Muscle layer of colon (tissue), 2 donors: ENCODE data around the gene RAP2B.
"Not testable (repeated sequence)": the region's sequence is repeated elsewhere in the genome, so short reads cannot be mapped to it uniquely, and the experiment has no call there.

Source experiments
- H3K27ac ChIP-seq: one replicate; pipeline ENCODE4 v1.7.0; 2013; ENCODE audit warnings: low read depth, mild to moderate bottlenecking, low read length, moderate library complexity
- H3K27me3 ChIP-seq, 2 donors: one replicate each; pipeline ENCODE4 v1.7.0; 2013; ENCODE audit warnings: low read length in 2 of 2, mild to moderate bottlenecking in 2 of 2; ENCODE audit not compliant: insufficient read depth in 2 of 2, control insufficient read depth in 1 of 2
- H3K36me3 ChIP-seq: one replicate; pipeline ENCODE4 v1.7.0; 2013; ENCODE audit warnings: mild to moderate bottlenecking, low read length; ENCODE audit not compliant: insufficient read depth
- H3K4me1 ChIP-seq: one replicate; pipeline ENCODE4 v1.7.0; 2013; ENCODE audit warnings: mild to moderate bottlenecking, low read length; ENCODE audit not compliant: insufficient read depth
- H3K4me3 ChIP-seq, 2 donors: one replicate each; pipeline ENCODE4 v1.7.0; 2013; ENCODE audit warnings: low read length in 2 of 2, low read depth in 1 of 2, mild to moderate bottlenecking in 1 of 2, moderate library complexity in 1 of 2
- H3K9ac ChIP-seq: one replicate; pipeline ENCODE4 v1.7.0; 2013; ENCODE audit warnings: low read length
- H3K9me3 ChIP-seq: one replicate; pipeline ENCODE4 v1.7.0; 2013; ENCODE audit warnings: mild to moderate bottlenecking, low read length
- donor health status: abdominal sarcoma.
- donor health status: Adenocarcinoma of cecum.

The RAP2B gene

GRCh38 chr3:153144071-153144470 is 18.0 kb upstream of the RAP2B start:
- H3K36me3 ChIP-seq: no peaks in the 10 kb centered on the region
- no peak overlapping the region for H3K27ac ChIP-seq
- H3K9ac ChIP-seq: no peak overlapping the region
- no peak overlapping the region for H3K4me3 ChIP-seq
- no peaks in the 10 kb centered on the region for H3K9me3 ChIP-seq
- H3K27me3 ChIP-seq: no peaks in the 10 kb centered on the region
- no peaks in the 10 kb centered on the region for H3K4me1 ChIP-seq

- no peak overlapping the region for H3K4me3 ChIP-seq
Observed at GRCh38 chr3:153144779-153145178, 17.2 kb upstream of the RAP2B start.

GRCh38 chr3:153145454-153145853 is 16.6 kb upstream of the RAP2B start:
- Histone ChIP-seq H3K4me1 (no peaks in the 10 kb centered on the region), H3K36me3 (no peaks in the 10 kb centered on the region), H3K4me3 (no peak overlapping the region), H3K9me3 (no peaks in the 10 kb centered on the region), H3K27me3 (no peaks in the 10 kb centered on the region), H3K9ac (no peak overlapping the region), H3K27ac (no peak overlapping the region)

More at GRCh38 chr3:153144779-153145178, 17.2 kb upstream of the RAP2B start:
- no peaks in the 10 kb centered on the region for H3K4me1 ChIP-seq
- H3K36me3 ChIP-seq: no peaks in the 10 kb centered on the region
- H3K27me3 ChIP-seq: no peaks in the 10 kb centered on the region
- no peak overlapping the region for H3K9ac ChIP-seq
- no peak overlapping the region for H3K27ac ChIP-seq
- no peaks in the 10 kb centered on the region for H3K9me3 ChIP-seq

- Histone ChIP-seq H3K9ac (no peak overlapping the region), H3K27me3 (no peaks in the 10 kb centered on the region), H3K9me3 (no peaks in the 10 kb centered on the region), H3K36me3 (no peaks in the 10 kb centered on the region), H3K4me3 (no peak overlapping the region), H3K4me1 (no peaks in the 10 kb centered on the region), H3K27ac (no peak overlapping the region)
Observed at GRCh38 chr3:153146191-153147053, 15.6 kb upstream of the RAP2B start.

GRCh38 chr3:153150991-153151390 is 11.0 kb upstream of the RAP2B start:
- H3K27me3 ChIP-seq: no peaks in the 10 kb centered on the region
- no peak overlapping the region for H3K4me3 ChIP-seq
- H3K9ac ChIP-seq: no peak overlapping the region
- H3K9me3 ChIP-seq: no peaks in the 10 kb centered on the region
- no peaks in the 10 kb centered on the region for H3K36me3 ChIP-seq
- no peak overlapping the region for H3K27ac ChIP-seq
- H3K4me1 ChIP-seq: no peaks in the 10 kb centered on the region

- not testable (repeated sequence) for H3K36me3 ChIP-seq, H3K27me3 ChIP-seq, H3K9me3 ChIP-seq, H3K9ac ChIP-seq, H3K4me3 ChIP-seq, H3K4me1 ChIP-seq, H3K27ac ChIP-seq
Observed at GRCh38 chr3:153155786-153156185, 6.2 kb upstream of the RAP2B start.

- Histone ChIP-seq H3K36me3 (no peaks in the 10 kb centered on the region), H3K4me3 (no peak overlapping the region), H3K4me1 (no peaks in the 10 kb centered on the region), H3K9me3 (no peaks in the 10 kb centered on the region), H3K9ac (no peak overlapping the region), H3K27me3 (no peaks in the 10 kb centered on the region), H3K27ac (no peak overlapping the region)
Observed at GRCh38 chr3:153158189-153158588, 3.8 kb upstream of the RAP2B start.

GRCh38 chr3:153158961-153159735 is 2.9 kb upstream of the RAP2B start:
- H3K4me1 ChIP-seq: no peaks in the 10 kb centered on the region
- H3K27ac ChIP-seq: peak overlapping the region; percentile 98
- H3K36me3 ChIP-seq: no peaks in the 10 kb centered on the region
- no peaks in the 10 kb centered on the region for H3K9me3 ChIP-seq
- H3K9ac ChIP-seq: no peak overlapping the region
- no peaks in the 10 kb centered on the region for H3K27me3 ChIP-seq
- H3K4me3 ChIP-seq: no peak overlapping the region

- Histone ChIP-seq H3K4me1 (peaks cover 4% of the 10 kb centered on the region), H3K9ac (peak overlapping the region; percentile 37), H3K9me3 (no peaks in the 10 kb centered on the region), H3K4me3 (peak overlapping the region; percentile 35 to 99), H3K27ac (peak overlapping the region; percentile 98), H3K27me3 (no peaks in the 10 kb centered on the region), H3K36me3 (no peaks in the 10 kb centered on the region)
Observed at GRCh38 chr3:153159771-153160397, 2.1 kb upstream of the RAP2B start.

GRCh38 chr3:153160451-153161137 is 1.4 kb upstream of the RAP2B start:
- H3K9ac ChIP-seq: peak overlapping the region; percentile 37
- peaks cover 7% of the 10 kb centered on the region for H3K4me1 ChIP-seq
- H3K4me3 ChIP-seq: peak overlapping the region; percentile 35 to 99
- peak overlapping the region; percentile 98 for H3K27ac ChIP-seq
- no peaks in the 10 kb centered on the region for H3K36me3 ChIP-seq
- H3K27me3 ChIP-seq: no peaks in the 10 kb centered on the region
- no peaks in the 10 kb centered on the region for H3K9me3 ChIP-seq
